ENCODE data around the gene TMEM80. TPM values are rescaled to one million over a fixed set of nuclear protein-coding genes. Genes with fewer than 3 reads are reported as not detected.
"Not testable (repeated sequence)": the region's sequence is repeated elsewhere in the genome, so short reads cannot be mapped to it uniquely, and the experiment has no call there.

Gene TMEM80
- total and polyA plus RNA-seq, 2 of the 8 experiments (the other 6 are each of a cell fraction or from before 2014, with no cell fraction given): 8.0 to 16.3 TPM

DNA sequence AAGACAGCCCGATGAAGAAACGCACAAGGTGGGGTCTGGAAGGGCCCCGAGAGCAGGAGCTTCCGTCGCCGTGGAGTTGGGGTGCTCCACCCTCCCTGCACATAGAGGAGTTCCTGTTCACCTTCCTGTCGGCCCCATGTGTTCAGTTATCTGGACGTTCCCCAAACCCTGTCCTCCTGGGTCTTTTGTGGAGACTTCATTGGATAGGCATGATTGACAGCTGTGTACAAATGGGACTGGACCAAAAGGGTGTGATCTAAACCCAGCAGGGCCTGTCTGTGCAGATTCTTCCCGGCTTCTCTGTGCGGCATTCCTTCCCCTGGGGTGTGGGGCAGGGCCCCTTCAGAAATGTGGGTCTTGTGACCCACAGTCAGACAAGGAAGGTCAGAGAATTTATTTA lies 42.3 kb downstream of the TMEM80 start:
- not testable (repeated sequence) for H3K36me3 ChIP-seq (ENCODE audit: control insufficient read depth in 2 of 4, insufficient read depth in 4 of 4, low read length in 3 of 4); FAIRE-seq; H3K18ac ChIP-seq (ENCODE audit: extremely low read depth, low read length); H2BK120ac ChIP-seq (replicated peaks; ENCODE audit: low read depth, low read length); H4K91ac ChIP-seq (replicated peaks; ENCODE audit: insufficient read length, low read length); H3K14ac ChIP-seq (ENCODE audit: insufficient read length); H3K27me3 ChIP-seq (replicated peaks in 1 of 4; ENCODE audit: control insufficient read depth in 3 of 4, extremely low read depth in 1 of 4, insufficient read depth in 3 of 4, low read length in 3 of 4); H2BK12ac ChIP-seq (ENCODE audit: low read depth, low read length); H3K79me2 ChIP-seq (ENCODE audit: control insufficient read depth in 1 of 2, insufficient read depth in 2 of 2, low read length in 2 of 2); H3K56ac ChIP-seq (replicated peaks; ENCODE audit: insufficient read length, low read depth, low read length); H4K5ac ChIP-seq (ENCODE audit: insufficient read length, low read depth, low read length); DNase-seq (ENCODE audit: low read depth in 1 of 2, low spot score in 2 of 2); H3K4me2 ChIP-seq (ENCODE audit: insufficient read depth in 1 of 2, low read depth in 2 of 2, low read length in 2 of 2); H3K4me3 ChIP-seq (ENCODE audit: extremely low read depth in 1 of 4, insufficient read depth in 2 of 4, low read depth in 3 of 4, low read length in 4 of 4); H2AFZ ChIP-seq (ENCODE audit: low read length); H2BK20ac ChIP-seq (ENCODE audit: low read length); H2BK5ac ChIP-seq (ENCODE audit: low read depth, low read length); H2BK15ac ChIP-seq (ENCODE audit: low read length); H3K23me2 ChIP-seq (ENCODE audit: low read depth, low read length); H3K9ac ChIP-seq (replicated peaks in 1 of 4; ENCODE audit: extremely low read depth in 1 of 4, low read depth in 3 of 4, low read length in 3 of 4); H2AK5ac ChIP-seq (ENCODE audit: low read depth, low read length); H3K27ac ChIP-seq (ENCODE audit: low read depth, low read length); H3K23ac ChIP-seq (ENCODE audit: insufficient read length); H3K4ac ChIP-seq (replicated peaks; ENCODE audit: insufficient read length, low read depth, low read length); H3K9me3 ChIP-seq (ENCODE audit: insufficient read depth in 2 of 2, low read depth in 1 of 2, low read length in 1 of 2); H3K4me1 ChIP-seq (replicated peaks in 1 of 4; ENCODE audit: control insufficient read depth in 3 of 4, insufficient read depth in 4 of 4, low read length in 3 of 4); H4K20me1 ChIP-seq (replicated peaks in 1 of 2; ENCODE audit: control insufficient read depth in 1 of 2, insufficient read depth in 2 of 2, low read length in 2 of 2); H3K79me1 ChIP-seq (ENCODE audit: low read depth, low read length)
- WGBS, 2 experiments (ENCODE audit: extremely low coverage in 1 of 2, insufficient coverage in 1 of 2, insufficient read length in 1 of 2, insufficient replicate concordance in 2 of 2, low coverage in 1 of 2, low lambda C conversion rate in 2 of 2, missing lambda C conversion rate in 1 of 2): 90% methylated on average over 10 of the region's 10 CpGs; no CpG with 5 or more reads in 1 of the 2 experiments
- H4K8ac ChIP-seq (ENCODE audit: extremely low read depth, insufficient read depth, low read length): 0 out of 2 replicates have a peak overlapping the region, but pooled peaks have one; percentile 83
- ChIA-PET CTCF (ENCODE audit: partially characterized antibody) (interaction anchor here (1.1 to 2.3 kb wide), 8 partner anchors 10 to 76 kb away, joined by 3 to 14 read pairs (median 4); no protein-coding TSS in a partner anchor), POLR2A (ENCODE audit: partially characterized antibody) (interaction anchor here (32.3 kb wide), 1 partner anchor 29 kb away, joined by 636 read pairs; the partner anchor contains the start of gene GATD1)
